ENCODE measurements around the gene NXPH1. TPM values are rescaled to one million over a fixed set of nuclear protein-coding genes. Genes with fewer than 3 reads are reported as not detected.

Gene NXPH1
- total RNA-seq, 4 donors from 2014 or later: not detected

- H3K27me3 ChIP-seq: no peaks in the 10 kb centered on the region
- H3K4me3 ChIP-seq: no peak overlapping the region
- TF ChIP-seq POLR2A (IDR thresholded peaks at IDR 0.05) (no peak), CTCF (IDR thresholded peaks at IDR 0.05) (no peak)
- DNase-seq: no peak
- intact Hi-C loops (cut with DNase I): no loop called here
- no peaks in the 10 kb centered on the region for H3K36me3 ChIP-seq
- 24 to 52% methylated on average over 1 of the region's 1 CpG for WGBS, 2 donors
- no peak overlapping the region for H3K27ac ChIP-seq
- H3K9me3 ChIP-seq: no peaks in the 10 kb centered on the region
- H3K4me1 ChIP-seq: no peaks in the 10 kb centered on the region
Measured at GRCh38 chr7:8612584-8612983, 179.2 kb downstream of the NXPH1 start.

- intact Hi-C loops (cut with DNase I): no loop called here
- H3K4me1 ChIP-seq: no peaks in the 10 kb centered on the region
- no peak for TF ChIP-seq POLR2A (IDR thresholded peaks at IDR 0.05)
- no peak for TF ChIP-seq CTCF (IDR thresholded peaks at IDR 0.05)
- H3K27ac ChIP-seq: no peak overlapping the region
- no peak overlapping the region for H3K4me3 ChIP-seq
- H3K27me3 ChIP-seq: no peaks in the 10 kb centered on the region
- no peak for DNase-seq
- H3K9me3 ChIP-seq: no peaks in the 10 kb centered on the region
- WGBS, 2 donors: 64 to 75% methylated on average over 2 of the region's 2 CpGs
- H3K36me3 ChIP-seq: no peaks in the 10 kb centered on the region
Measured at GRCh38 chr7:8613191-8613590, 179.8 kb downstream of the NXPH1 start.

DNA sequence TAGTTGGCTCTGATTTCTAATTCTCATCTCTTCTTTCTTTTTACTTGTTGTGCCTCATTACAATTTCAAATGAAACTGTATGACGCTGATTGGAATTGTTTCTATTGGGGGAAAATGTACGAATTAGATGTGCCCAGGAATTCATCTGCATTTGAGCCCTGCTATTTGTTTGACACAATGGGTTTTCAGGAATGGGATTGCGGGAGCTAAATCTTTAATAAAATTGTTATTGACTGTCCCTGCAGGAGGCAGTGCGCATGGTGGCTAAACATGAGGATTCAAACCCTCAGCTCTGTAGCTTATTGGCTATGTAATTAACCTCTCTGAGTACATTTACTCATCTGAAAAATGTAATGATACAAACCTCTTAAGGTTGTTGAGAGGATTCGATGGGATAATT lies 181.6 kb downstream of the NXPH1 start:
- DNase-seq: no peak
- Histone ChIP-seq H3K9me3 (no peaks in the 10 kb centered on the region), H3K36me3 (no peaks in the 10 kb centered on the region), H3K27me3 (no peaks in the 10 kb centered on the region), H3K27ac (no peak overlapping the region), H3K4me1 (no peaks in the 10 kb centered on the region), H3K4me3 (no peak overlapping the region)
- WGBS, 2 donors: 52% methylated on average over 5 of the region's 5 CpGs
- TF ChIP-seq POLR2A (IDR thresholded peaks at IDR 0.05) (no peak), CTCF (IDR thresholded peaks at IDR 0.05) (no peak)
- intact Hi-C loops (cut with DNase I): no loop called here

GRCh38 chr7:8618441-8619070 lies 185.1 kb downstream of the NXPH1 start:
- intact Hi-C loops (cut with DNase I): no loop called here
- Histone ChIP-seq H3K9me3 (no peaks in the 10 kb centered on the region), H3K36me3 (no peaks in the 10 kb centered on the region)

DNA sequence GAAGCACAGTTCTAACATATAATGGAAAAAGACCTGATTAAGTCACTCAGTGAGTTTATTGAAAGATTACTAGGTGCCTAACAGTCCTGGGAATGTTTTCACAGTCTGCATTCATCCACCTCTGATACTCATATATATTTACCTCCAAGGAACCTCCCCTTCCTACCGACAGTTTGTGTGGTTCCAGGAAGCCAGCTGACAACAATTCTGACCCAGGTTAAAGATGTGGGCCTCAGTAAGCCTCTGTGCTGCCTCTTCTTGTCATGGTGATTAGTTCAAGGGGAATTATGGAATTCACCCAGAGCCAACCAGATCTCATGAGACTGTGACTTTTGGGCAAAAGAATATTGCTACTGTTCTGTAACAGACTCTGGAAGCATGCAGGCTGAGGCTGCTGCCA lies 186.8 kb downstream of the NXPH1 start:
- H3K36me3 ChIP-seq: no peaks in the 10 kb centered on the region
- TF ChIP-seq POLR2A (IDR thresholded peaks at IDR 0.05) (no peak), CTCF (IDR thresholded peaks at IDR 0.05) (no peak)
- intact Hi-C loops (cut with DNase I): no loop called here
- no peaks in the 10 kb centered on the region for H3K9me3 ChIP-seq
- DNase-seq: no peak
- H3K27me3 ChIP-seq: no peaks in the 10 kb centered on the region
- WGBS, 2 donors: 43 to 54% methylated on average over 1 of the region's 1 CpG
- H3K4me1 ChIP-seq: no peaks in the 10 kb centered on the region
- no peak overlapping the region for H3K27ac ChIP-seq
- H3K4me3 ChIP-seq: no peak overlapping the region

More at GRCh38 chr7:8618441-8619070, 185.1 kb downstream of the NXPH1 start:
- TF ChIP-seq POLR2A (IDR thresholded peaks at IDR 0.05) (no peak), CTCF (IDR thresholded peaks at IDR 0.05) (no peak)
- no peaks in the 10 kb centered on the region for H3K4me1 ChIP-seq
- no peak overlapping the region for H3K27ac ChIP-seq
- DNase-seq: no peak
- no peak overlapping the region for H3K4me3 ChIP-seq
- WGBS, 2 donors: 84 to 86% methylated on average over 1 of the region's 1 CpG
- H3K27me3 ChIP-seq: no peaks in the 10 kb centered on the region
